Smooth muscle cell (in vitro differentiated cells): ENCODE data around the gene ACMSD. TPM values are rescaled to one million over a fixed set of nuclear protein-coding genes. Genes with fewer than 3 reads are reported as not detected.

Experiments used
- DNase-seq: peaks from one replicate; lab custom pipeline; 2025; ENCODE audit not compliant: unreplicated experiment; lab: John Stamatoyannopoulos, UW
- H2AFZ ChIP-seq: fragments of 200-600 bp; sonication (generic); 2 replicates; pipeline ENCODE4 v1.6.0; 2016; ENCODE audit warnings: antibody characterized with exemption, low read depth, mild to moderate bottlenecking
- H3F3A ChIP-seq: fragments of 200-600 bp; sonication (generic); 2 replicates; pipeline ENCODE4 v1.6.0; 2017; ENCODE audit warnings: antibody characterized with exemption, low read depth
- H3K27ac ChIP-seq: fragments of 200-600 bp; sonication (generic); 2 replicates; pipeline ENCODE4 v1.5.1; 2016; ENCODE audit warnings: low read depth, mild to moderate bottlenecking
- H3K27me3 ChIP-seq: fragments of 200-600 bp; sonication (generic); 2 replicates; pipeline ENCODE4 v1.6.1; 2016; ENCODE audit warnings: low read depth, mild to moderate bottlenecking
- H3K36me3 ChIP-seq: fragments of 200-600 bp; sonication (generic); 2 replicates; pipeline ENCODE4 v1.5.1; 2016; ENCODE audit warnings: low read depth
- H3K4me1 ChIP-seq: fragments of 200-600 bp; sonication (generic); 2 replicates; pipeline ENCODE4 v1.5.1; 2016; ENCODE audit warnings: low read depth
- H3K4me2 ChIP-seq: fragments of 200-600 bp; sonication (generic); 2 replicates; pipeline ENCODE4 v1.6.0; 2016; ENCODE audit warnings: mild to moderate bottlenecking
- H3K4me3 ChIP-seq: fragments of 200-600 bp; sonication (generic); 2 replicates; pipeline ENCODE4 v1.5.1; 2016; ENCODE audit warnings: mild to moderate bottlenecking
- H3K79me2 ChIP-seq: fragments of 200-600 bp; sonication (generic); 2 replicates; pipeline ENCODE4 v1.6.0; 2016; ENCODE audit warnings: low read depth, mild to moderate bottlenecking
- H3K9ac ChIP-seq: fragments of 200-600 bp; sonication (generic); 2 replicates; pipeline ENCODE4 v1.6.0; 2016; ENCODE audit warnings: low read depth
- H3K9me3 ChIP-seq: fragments of 200-600 bp; sonication (generic); replicated peaks from 2 replicates; pipeline ENCODE4 v1.5.1; 2016; ENCODE audit warnings: low read depth
- H4K20me1 ChIP-seq: fragments of 200-600 bp; sonication (generic); 2 replicates; pipeline ENCODE4 v1.6.0; 2016; ENCODE audit warnings: low read depth
- WGBS: methylation state at CpG from one replicate; pipeline ENCODE4 v1.1.7; 2016; ENCODE audit warnings: low lambda C conversion rate; 5-methylcytosine and 5-hydroxymethylcytosine counted together
- polyA plus RNA-seq: library from polyadenylated mRNA; unstranded; fragments of >200 nt; fragmentation: Nextera tagmentation; extraction: Ambion mirVana; gene quantifications from 2 replicates; pipeline ENCODE4 v1.2.1, GENCODE V29; 2016
- total RNA-seq: library from RNA; depleted of rRNA; stranded (reverse); fragments of >200 nt; gene quantifications from 2 replicates; pipeline ENCODE4 v1.2.3, GENCODE V29; 2014
- TF ChIP-seq, protein P1 (sequence below): fragments of 200-600 bp; sonication (generic); IDR thresholded peaks from 2 replicates; pipeline ENCODE4 v1.5.1; 2017; ENCODE audit warnings: borderline replicate concordance, mild to moderate bottlenecking, antibody characterized with exemption; ENCODE audit not compliant: insufficient read depth, poor library complexity, severe bottlenecking

ACMSD gene
- total and polyA plus RNA-seq, 2 experiments from 2014 or later, result not detected

- H3K27ac ChIP-seq, result no peak overlapping the region
- 74% methylated on average over 1 of the region's 1 CpG for WGBS
Measured at GRCh38 chr2:134815741-134816140, 22.7 kb upstream of the ACMSD start.

GRCh38 chr2:134818321-134818720, 20.1 kb upstream of the ACMSD start:
- Histone ChIP-seq H3K79me2 (no peaks in the 10 kb centered on the region), H3K9ac (no peak overlapping the region), H3K4me2 (no peak overlapping the region), H4K20me1 (no peaks in the 10 kb centered on the region), H3K4me3 (no peak overlapping the region), H3K4me1 (no peaks in the 10 kb centered on the region), H3K36me3 (no peaks in the 10 kb centered on the region), H3K9me3 (no peaks in the 10 kb centered on the region), H3K27me3 (no peaks in the 10 kb centered on the region), H3F3A (no peaks in the 10 kb centered on the region), H3K27ac (peak overlapping the region; percentile 71), H2AFZ (no peak overlapping the region)
- TF ChIP-seq, protein P1, sequence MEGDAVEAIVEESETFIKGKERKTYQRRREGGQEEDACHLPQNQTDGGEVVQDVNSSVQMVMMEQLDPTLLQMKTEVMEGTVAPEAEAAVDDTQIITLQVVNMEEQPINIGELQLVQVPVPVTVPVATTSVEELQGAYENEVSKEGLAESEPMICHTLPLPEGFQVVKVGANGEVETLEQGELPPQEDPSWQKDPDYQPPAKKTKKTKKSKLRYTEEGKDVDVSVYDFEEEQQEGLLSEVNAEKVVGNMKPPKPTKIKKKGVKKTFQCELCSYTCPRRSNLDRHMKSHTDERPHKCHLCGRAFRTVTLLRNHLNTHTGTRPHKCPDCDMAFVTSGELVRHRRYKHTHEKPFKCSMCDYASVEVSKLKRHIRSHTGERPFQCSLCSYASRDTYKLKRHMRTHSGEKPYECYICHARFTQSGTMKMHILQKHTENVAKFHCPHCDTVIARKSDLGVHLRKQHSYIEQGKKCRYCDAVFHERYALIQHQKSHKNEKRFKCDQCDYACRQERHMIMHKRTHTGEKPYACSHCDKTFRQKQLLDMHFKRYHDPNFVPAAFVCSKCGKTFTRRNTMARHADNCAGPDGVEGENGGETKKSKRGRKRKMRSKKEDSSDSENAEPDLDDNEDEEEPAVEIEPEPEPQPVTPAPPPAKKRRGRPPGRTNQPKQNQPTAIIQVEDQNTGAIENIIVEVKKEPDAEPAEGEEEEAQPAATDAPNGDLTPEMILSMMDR, result no peak
- 68% methylated on average over 5 of the region's 5 CpGs for WGBS
- DNase-seq, result no peak

More at GRCh38 chr2:134815741-134816140, 22.7 kb upstream of the ACMSD start:
- Histone ChIP-seq H2AFZ (no peak overlapping the region), H3K27me3 (no peaks in the 10 kb centered on the region), H3K9ac (no peak overlapping the region), H4K20me1 (no peaks in the 10 kb centered on the region), H3F3A (no peaks in the 10 kb centered on the region), H3K4me3 (no peak overlapping the region), H3K79me2 (no peaks in the 10 kb centered on the region), H3K36me3 (no peaks in the 10 kb centered on the region), H3K9me3 (no peaks in the 10 kb centered on the region), H3K4me1 (no peaks in the 10 kb centered on the region), H3K4me2 (no peak overlapping the region)
- TF ChIP-seq, protein P1, result no peak
- DNase-seq, result no peak

DNA sequence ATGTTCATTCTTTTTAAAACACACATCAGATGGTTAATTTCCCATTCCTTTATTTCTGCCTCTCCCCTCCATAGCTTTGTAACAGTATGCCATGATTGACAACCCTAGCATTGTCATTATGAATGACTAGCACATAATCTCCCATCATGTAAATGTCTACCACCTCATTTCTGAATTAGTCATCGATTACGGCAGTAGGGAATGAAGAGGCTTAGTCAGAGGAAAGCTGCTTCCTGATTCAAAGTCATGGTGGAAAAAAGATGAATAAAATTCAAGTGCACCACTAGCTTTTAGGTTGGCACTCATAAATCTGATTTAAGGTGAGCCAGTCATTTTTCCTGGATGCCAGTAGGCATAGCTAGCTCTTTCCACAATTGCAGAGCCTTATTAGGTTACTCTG, 19.1 kb upstream of the ACMSD start:
- no peak overlapping the region for H3K4me3 ChIP-seq
- TF ChIP-seq, protein P1, result no peak
- H3K27ac ChIP-seq, result peak overlapping the region; percentile 60
- no peaks in the 10 kb centered on the region for H3K4me1 ChIP-seq
- no peaks in the 10 kb centered on the region for H3F3A ChIP-seq
- no peaks in the 10 kb centered on the region for H3K36me3 ChIP-seq
- WGBS, result 42% methylated on average over 2 of the region's 2 CpGs
- H3K27me3 ChIP-seq, result no peaks in the 10 kb centered on the region
- H2AFZ ChIP-seq, result no peak overlapping the region
- no peaks in the 10 kb centered on the region for H3K9me3 ChIP-seq
- DNase-seq, result no peak
- no peaks in the 10 kb centered on the region for H4K20me1 ChIP-seq
- no peak overlapping the region for H3K4me2 ChIP-seq
- no peak overlapping the region for H3K9ac ChIP-seq
- no peaks in the 10 kb centered on the region for H3K79me2 ChIP-seq

DNA sequence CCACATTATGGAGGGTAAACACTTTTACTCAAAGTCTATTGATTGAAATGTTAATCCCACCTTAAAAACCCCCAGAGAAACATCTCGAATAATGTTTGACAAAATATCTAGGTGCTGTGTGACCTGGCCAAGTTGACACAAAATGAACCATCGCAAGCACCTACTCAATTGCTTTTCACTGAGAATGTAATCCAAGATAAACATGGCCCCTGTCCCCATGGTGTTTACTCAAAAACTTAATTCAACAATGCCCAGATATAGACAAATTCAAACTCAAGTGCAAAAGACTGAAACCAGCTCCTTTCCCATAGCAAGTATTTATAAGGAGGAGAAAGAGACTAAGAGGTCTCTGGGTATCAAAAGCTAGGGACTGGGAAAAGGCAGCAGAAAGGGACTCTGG, 15.0 kb upstream of the ACMSD start:
- H3K4me2 ChIP-seq, result no peak overlapping the region
- H3K4me3 ChIP-seq, result no peak overlapping the region
- WGBS, result 91% methylated on average over 2 of the region's 2 CpGs
- H3K27me3 ChIP-seq, result no peaks in the 10 kb centered on the region
- H2AFZ ChIP-seq, result no peak overlapping the region
- DNase-seq, result no peak
- no peaks in the 10 kb centered on the region for H3K4me1 ChIP-seq
- no peak overlapping the region for H3K27ac ChIP-seq
- H3K79me2 ChIP-seq, result no peaks in the 10 kb centered on the region
- TF ChIP-seq, protein P1, result no peak
- H4K20me1 ChIP-seq, result no peaks in the 10 kb centered on the region
- no peak overlapping the region for H3K9ac ChIP-seq
- no peaks in the 10 kb centered on the region for H3F3A ChIP-seq
- no peaks in the 10 kb centered on the region for H3K36me3 ChIP-seq
- H3K9me3 ChIP-seq, result no peaks in the 10 kb centered on the region
